Endothelial cell of umbilical vein (primary cell): ENCODE measurements around the gene IL4R. TPM values are rescaled to one million over a fixed set of nuclear protein-coding genes. Genes with fewer than 3 reads are reported as not detected.

ENCODE experiments used
- BruUV-seq: library from RNA; stranded (reverse); fragments of 400-500 nt; replicated peaks from 2 replicates; lab custom pipeline; 2021; lab: Mats Ljungman, UMichigan
- CTCF ChIA-PET: fragments of 300-600, 350-600 bp; sonication (Branson Sonifier 250); formaldehyde crosslinking; loops from one replicate; lab custom pipeline; 2021; ENCODE audit warnings: antibody characterized with exemption, inconsistent platforms; lab: Charles Lee
- POLR2A ChIA-PET: fragments of 300-600, 350-600 bp; sonication (Branson Sonifier 250); formaldehyde crosslinking; loops from one replicate; lab custom pipeline; 2021; ENCODE audit warnings: antibody characterized with exemption, inconsistent platforms; lab: Charles Lee
- DNase-seq: peaks from one replicate; pipeline ENCODE4 v3.0.0-alpha.2; 2011; ENCODE audit warnings: low read depth, low spot score
- FAIRE-seq: peaks from 2 replicates; lab custom pipeline; 2011; peaks lifted over from hg19 to GRCh38; lab: Jason Lieb, UNC
- H2AFZ ChIP-seq: 2 replicates; pipeline ENCODE4 v1.6.0; 2012; ENCODE audit warnings: low read depth, low read length, control low read depth, inconsistent platforms
- H3K27ac ChIP-seq: 2 replicates; pipeline ENCODE4 v1.5.1; 2011; ENCODE audit warnings: low read depth, mild to moderate bottlenecking, control low read depth, low read length, moderate library complexity; ENCODE audit not compliant: insufficient read depth
- H3K27me3 ChIP-seq, 2 experiments: 2 replicates each; pipeline versions ENCODE4 v1.6.0 to v1.6.1; 2011; ENCODE audit warnings: low read length in 2 of 2, mixed read lengths in 1 of 2; ENCODE audit not compliant: control insufficient read depth in 2 of 2, insufficient read depth in 2 of 2
- H3K36me3 ChIP-seq, 2 experiments: 2 replicates in 1 of 2; 3 replicates in 1 of 2; pipeline ENCODE4 v1.5.1; 2011; ENCODE audit warnings: low read length in 2 of 2, mild to moderate bottlenecking in 1 of 2, moderate library complexity in 1 of 2; ENCODE audit not compliant: control insufficient read depth in 2 of 2, insufficient read depth in 2 of 2; ENCODE audit errors: extremely low read depth in 1 of 2
- H3K4me1 ChIP-seq: 3 replicates; pipeline ENCODE4 v1.5.1; 2011; ENCODE audit warnings: mild to moderate bottlenecking, low read length; ENCODE audit not compliant: control insufficient read depth, insufficient read depth; ENCODE audit errors: extremely low read depth
- H3K4me2 ChIP-seq: 2 replicates; pipeline ENCODE4 v1.6.1; 2011; ENCODE audit warnings: low read length, control low read depth, mixed read lengths; ENCODE audit not compliant: insufficient read depth
- H3K4me3 ChIP-seq, 3 experiments: fragments of 200-600 bp in 1 of 3; sonication (generic), shearing (Covaris generic) in 1 of 3; replicated peaks in 1 of 3; 2 replicates each; pipeline ENCODE4 v1.5.1; 2011 to 2016; ENCODE audit warnings: control low read depth in 3 of 3, low read length in 3 of 3, mild to moderate bottlenecking in 2 of 3, inconsistent platforms in 1 of 3, low read depth in 1 of 3, moderate library complexity in 1 of 3; ENCODE audit not compliant: insufficient read depth in 1 of 3
- H3K79me2 ChIP-seq: 2 replicates; pipeline ENCODE4 v1.6.0; 2012; ENCODE audit warnings: low read length, inconsistent platforms; ENCODE audit not compliant: control insufficient read depth, insufficient read depth
- H3K9ac ChIP-seq: replicated peaks from 2 replicates; pipeline ENCODE3; 2011; ENCODE audit warnings: low read length, control low read depth; ENCODE audit not compliant: insufficient read depth; ENCODE audit errors: extremely low read depth
- H3K9me1 ChIP-seq: replicated peaks from 3 replicates; pipeline ENCODE4 v1.6.0; 2011; ENCODE audit warnings: mild to moderate bottlenecking, low read length; ENCODE audit not compliant: control insufficient read depth, insufficient read depth; ENCODE audit errors: extremely low read depth
- H3K9me3 ChIP-seq: replicated peaks from 2 replicates; pipeline ENCODE4 v1.5.1; 2012; ENCODE audit warnings: low read length, inconsistent platforms; ENCODE audit not compliant: control insufficient read depth, insufficient read depth
- H4K20me1 ChIP-seq: replicated peaks from 2 replicates; pipeline ENCODE3; 2011; ENCODE audit warnings: mild to moderate bottlenecking, low read length; ENCODE audit not compliant: control insufficient read depth, insufficient read depth; ENCODE audit errors: extremely low read depth
- CTCF ChIP-seq, 2 donors: IDR thresholded peaks; 1 replicate in 1 of 2; 2 replicates in 1 of 2; pipeline ENCODE4 v1.5.1; 2011; ENCODE audit warnings: low read length in 2 of 2, mild to moderate bottlenecking in 2 of 2, moderate library complexity in 2 of 2, control low read depth in 1 of 2, inconsistent platforms in 1 of 2, low read depth in 1 of 2; ENCODE audit not compliant: insufficient read depth in 1 of 2; ENCODE audit errors: extremely low read depth in 1 of 2
- EZH2 ChIP-seq: IDR thresholded peaks from 2 replicates; pipeline ENCODE4 v1.6.1; 2012; ENCODE audit warnings: borderline replicate concordance, low read depth, mild to moderate bottlenecking, moderate library complexity, low read length, inconsistent platforms; ENCODE audit not compliant: severe bottlenecking
- FOS ChIP-seq: IDR thresholded peaks from 2 replicates; pipeline ENCODE4 v1.6.1; 2011; ENCODE audit warnings: mild to moderate bottlenecking, low read length, moderate library complexity, borderline replicate concordance; ENCODE audit not compliant: insufficient read depth
- GATA2 ChIP-seq: IDR thresholded peaks from 2 replicates; pipeline ENCODE4 v1.7.0; 2011; ENCODE audit warnings: low read depth, mild to moderate bottlenecking, moderate library complexity, mixed read lengths, low read length; ENCODE audit not compliant: insufficient read length, insufficient read depth
- JUN ChIP-seq: IDR thresholded peaks from 2 replicates; pipeline ENCODE4 v1.6.1; 2011; ENCODE audit warnings: borderline replicate concordance, low read depth; ENCODE audit not compliant: insufficient read length, insufficient read depth
- MAX ChIP-seq: IDR thresholded peaks from 2 replicates; pipeline ENCODE4 v1.6.1; 2011; ENCODE audit not compliant: insufficient read depth, insufficient read length
- MYC ChIP-seq: IDR thresholded peaks from one replicate; pipeline ENCODE4 v1.6.1; 2011; ENCODE audit warnings: mild to moderate bottlenecking, low read depth, low read length
- POLR2A ChIP-seq: IDR thresholded peaks from 2 replicates; pipeline ENCODE4 v1.6.1; 2012; ENCODE audit warnings: low read depth, mild to moderate bottlenecking, control low read depth, low read length
- POLR2AphosphoS5 ChIP-seq: IDR thresholded peaks from 2 replicates; pipeline ENCODE4 v1.6.1; 2012; ENCODE audit warnings: low read depth, mild to moderate bottlenecking, control low read depth, low read length, moderate library complexity; ENCODE audit not compliant: insufficient read depth
- dilution Hi-C: fragments of 300-500 bp; cut with MboI; formaldehyde crosslinking; loops from one replicate; pipeline ENCODE4 v1.15.0; 2019; ENCODE audit warnings: low sequenced_read_pairs; ENCODE audit not compliant: extremely low pct_ligation_motif_present
- intact Hi-C: fragments of 100-400 bp; cut with micrococcal nuclease; formaldehyde crosslinking; loops from one replicate; pipeline ENCODE4 v1.10.0; 2022
- polyA plus RNA-seq, 4 experiments: library from polyadenylated mRNA; depleted of rRNA in 3 of 4; stranded (reverse) in 3 of 4; unstranded in 1 of 4; fragments of >200 nt; gene quantifications; 2 replicates each; pipeline versions ENCODE4 v1.2.1 to v1.2.3, GENCODE V29; 2011 to 2012; ENCODE audit warnings: missing spikeins in 1 of 4
- total RNA-seq: library from RNA; stranded (reverse); gene quantifications from 2 replicates; pipeline ENCODE4 v1.2.3, GENCODE V29; 2021

Gene IL4R
- total and polyA plus RNA-seq, 2 donors (not counting 3 experiments of a cell fraction or from before 2014, with no cell fraction given): 138 to 139 TPM

GRCh38 chr16:27347930-27348685 lies 34.3 kb downstream of the IL4R start:
- BruUV-seq: no TSS peak
- H3K4me2 ChIP-seq: no peak overlapping the region
- H3K27ac ChIP-seq: no peak overlapping the region
- H3K4me3 ChIP-seq: no peak overlapping the region
- peaks cover 35 to 49% of the 10 kb centered on the region in 2 experiments for H3K36me3 ChIP-seq
- CTCF ChIA-PET: interaction anchor here (1.2 to 4.1 kb wide), 4 partner anchors 9 to 113 kb away, joined by 3 to 23 read pairs (median 4); no protein-coding TSS in a partner anchor
- FAIRE-seq (peak; percentile 8), DNase-seq (no peak)
- TF ChIP-seq POLR2A: no peak
- no peak for TF ChIP-seq JUN
- no peak for TF ChIP-seq CTCF (IDR thresholded peaks at IDR 0.05; ENCODE audit: extremely low read depth in 1 of 2, insufficient read depth in 1 of 2, low read depth in 1 of 2, low read length in 2 of 2)
- TF ChIP-seq MAX: no peak
- no peak for TF ChIP-seq GATA2
- no peak for TF ChIP-seq MYC
- TF ChIP-seq POLR2AphosphoS5: no peak
- no peak for TF ChIP-seq EZH2
- no peak for TF ChIP-seq FOS
- H3K79me2 ChIP-seq: no peaks in the 10 kb centered on the region
- no peaks in the 10 kb centered on the region for H4K20me1 ChIP-seq
- dilution Hi-C loops: no loop called here
- H3K27me3 ChIP-seq: no peaks in the 10 kb centered on the region
- peaks cover 6% of the 10 kb centered on the region for H3K4me1 ChIP-seq
- no peak overlapping the region for H3K9ac ChIP-seq
- POLR2A ChIA-PET: no interaction called here
- no peak overlapping the region for H2AFZ ChIP-seq
- H3K9me1 ChIP-seq: no peaks in the 10 kb centered on the region
- intact Hi-C loops: no loop called here
- no peaks in the 10 kb centered on the region for H3K9me3 ChIP-seq
